Activated gamma-delta T cell treated with anti-CD3 and anti-CD28 coated beads, Interleukin-2, amount 50 U/mL, for 16 hours (primary cell): ENCODE measurements around the gene PNMA6E.

Source experiments
- DNase-seq: peaks from one replicate; pipeline ENCODE4 v3.0.0-alpha.2; 2020; ENCODE audit warnings: low read depth

The PNMA6E gene

GRCh38 chrX:153349952-153350351 is 51.2 kb downstream of the PNMA6E start:
- DNase-seq = no peak

GRCh38 chrX:153348421-153348820 is 52.7 kb downstream of the PNMA6E start:
- no peak for DNase-seq

GRCh38 chrX:153347530-153347929 is 53.6 kb downstream of the PNMA6E start:
- DNase-seq = no peak
